Osteoblast (primary cell): Measurements from ENCODE around the gene GRIN2D. TPM values are rescaled to one million over a fixed set of nuclear protein-coding genes. Genes with fewer than 3 reads are reported as not detected.
A peak's percentile ranks its signal among the peaks of the same experiment; 100 is the strongest.

Source experiments
- DNase-seq: peaks from one replicate; pipeline ENCODE4 v3.0.0; 2011; ENCODE audit warnings: low spot score, mixed read lengths; ENCODE audit not compliant: insufficient read length; ENCODE audit errors: missing footprints
- H2AFZ ChIP-seq: 2 replicates; pipeline ENCODE4 v1.6.0; 2011; ENCODE audit warnings: mild to moderate bottlenecking, low read length
- H3K27ac ChIP-seq: 2 replicates; pipeline ENCODE4 v1.5.1; 2011; ENCODE audit warnings: mild to moderate bottlenecking, low read depth, low read length, moderate library complexity
- H3K27me3 ChIP-seq: 2 replicates; pipeline ENCODE4 v1.6.0; 2012; ENCODE audit warnings: mild to moderate bottlenecking, control low read depth, inconsistent platforms, low read length, moderate library complexity; ENCODE audit not compliant: insufficient read depth
- H3K36me3 ChIP-seq: 2 replicates; pipeline ENCODE4 v1.5.1; 2011; ENCODE audit warnings: mild to moderate bottlenecking, low read length, control low read depth, moderate library complexity; ENCODE audit not compliant: insufficient read depth
- H3K4me1 ChIP-seq: 2 replicates; pipeline ENCODE4 v1.5.1; 2011; ENCODE audit warnings: mild to moderate bottlenecking, low read length, control low read depth, moderate library complexity; ENCODE audit not compliant: insufficient read depth
- H3K4me2 ChIP-seq: 2 replicates; pipeline ENCODE4 v1.6.0; 2011; ENCODE audit warnings: mild to moderate bottlenecking, low read length; ENCODE audit not compliant: insufficient read depth
- H3K4me3 ChIP-seq: fragments of 200-600 bp; sonication (generic); 3 replicates; pipeline ENCODE4 v1.5.1; 2012; ENCODE audit warnings: mild to moderate bottlenecking, low read length, inconsistent platforms; ENCODE audit not compliant: insufficient read depth
- H3K79me2 ChIP-seq: 2 replicates; pipeline ENCODE4 v1.6.0; 2012; ENCODE audit warnings: mild to moderate bottlenecking, low read length, control low read depth, inconsistent platforms; ENCODE audit not compliant: insufficient read depth
- H3K9me3 ChIP-seq: 2 replicates; pipeline ENCODE4 v1.5.1; 2011; ENCODE audit warnings: low read depth, low read length, control low read depth
- H4K20me1 ChIP-seq: 2 replicates; pipeline ENCODE4 v1.6.0; 2012; ENCODE audit warnings: mild to moderate bottlenecking, low read length, control low read depth; ENCODE audit not compliant: insufficient read depth
- total RNA-seq: library from RNA; depleted of rRNA; stranded (reverse); fragments of >200 nt; gene quantifications from 2 replicates; pipeline ENCODE4 v1.2.3, GENCODE V29; 2012
- TF ChIP-seq, protein P1 (sequence below): IDR thresholded peaks from 2 replicates; pipeline ENCODE4 v1.5.1; 2011; ENCODE audit warnings: mild to moderate bottlenecking, low read depth, low read length, moderate library complexity; ENCODE audit errors: extremely low read depth

Gene GRIN2D
- total RNA-seq, 1 donor: under 0.01 TPM

DNA sequence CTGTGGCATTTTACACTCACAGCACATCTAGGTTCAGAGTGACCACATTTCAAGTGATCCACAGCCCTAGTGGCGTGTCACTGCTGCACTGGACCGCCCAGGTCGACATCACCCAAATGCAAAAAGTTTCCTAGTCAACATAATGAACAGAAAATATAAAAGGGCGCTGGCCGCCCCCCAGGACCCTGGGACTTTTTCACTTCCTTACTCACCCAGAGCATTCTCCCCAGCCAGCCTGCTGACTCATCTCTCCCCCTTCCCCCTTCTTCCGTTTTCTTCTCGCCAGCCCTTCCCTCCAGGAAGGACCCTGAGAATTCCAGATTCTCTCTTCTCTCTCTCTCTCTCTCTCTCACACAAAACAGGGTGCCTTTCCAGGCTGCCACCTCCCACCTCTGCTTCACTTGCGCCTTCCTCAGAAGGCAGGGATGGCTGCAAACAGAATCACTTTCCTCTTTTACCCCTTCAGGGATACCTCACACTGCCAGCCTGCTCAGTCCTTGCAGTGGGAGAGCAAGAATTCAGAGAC is 31.3 kb downstream of the GRIN2D start:
- DNase-seq: peak; percentile 95
- H3K36me3 ChIP-seq: no peaks in the 10 kb centered on the region
- H3K4me1 ChIP-seq: peaks cover 7% of the 10 kb centered on the region
- TF ChIP-seq, protein P1, sequence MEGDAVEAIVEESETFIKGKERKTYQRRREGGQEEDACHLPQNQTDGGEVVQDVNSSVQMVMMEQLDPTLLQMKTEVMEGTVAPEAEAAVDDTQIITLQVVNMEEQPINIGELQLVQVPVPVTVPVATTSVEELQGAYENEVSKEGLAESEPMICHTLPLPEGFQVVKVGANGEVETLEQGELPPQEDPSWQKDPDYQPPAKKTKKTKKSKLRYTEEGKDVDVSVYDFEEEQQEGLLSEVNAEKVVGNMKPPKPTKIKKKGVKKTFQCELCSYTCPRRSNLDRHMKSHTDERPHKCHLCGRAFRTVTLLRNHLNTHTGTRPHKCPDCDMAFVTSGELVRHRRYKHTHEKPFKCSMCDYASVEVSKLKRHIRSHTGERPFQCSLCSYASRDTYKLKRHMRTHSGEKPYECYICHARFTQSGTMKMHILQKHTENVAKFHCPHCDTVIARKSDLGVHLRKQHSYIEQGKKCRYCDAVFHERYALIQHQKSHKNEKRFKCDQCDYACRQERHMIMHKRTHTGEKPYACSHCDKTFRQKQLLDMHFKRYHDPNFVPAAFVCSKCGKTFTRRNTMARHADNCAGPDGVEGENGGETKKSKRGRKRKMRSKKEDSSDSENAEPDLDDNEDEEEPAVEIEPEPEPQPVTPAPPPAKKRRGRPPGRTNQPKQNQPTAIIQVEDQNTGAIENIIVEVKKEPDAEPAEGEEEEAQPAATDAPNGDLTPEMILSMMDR: no peak
- H3K27ac ChIP-seq: peak overlapping the region; percentile 65
- peak overlapping the region; percentile 41 for H3K4me3 ChIP-seq
- H3K9me3 ChIP-seq: no peaks in the 10 kb centered on the region
- no peaks in the 10 kb centered on the region for H4K20me1 ChIP-seq
- H3K4me2 ChIP-seq: peak overlapping the region; percentile 69
- H3K27me3 ChIP-seq: no peaks in the 10 kb centered on the region
- no peaks in the 10 kb centered on the region for H3K79me2 ChIP-seq
- peak overlapping the region; percentile 91 for H2AFZ ChIP-seq

DNA sequence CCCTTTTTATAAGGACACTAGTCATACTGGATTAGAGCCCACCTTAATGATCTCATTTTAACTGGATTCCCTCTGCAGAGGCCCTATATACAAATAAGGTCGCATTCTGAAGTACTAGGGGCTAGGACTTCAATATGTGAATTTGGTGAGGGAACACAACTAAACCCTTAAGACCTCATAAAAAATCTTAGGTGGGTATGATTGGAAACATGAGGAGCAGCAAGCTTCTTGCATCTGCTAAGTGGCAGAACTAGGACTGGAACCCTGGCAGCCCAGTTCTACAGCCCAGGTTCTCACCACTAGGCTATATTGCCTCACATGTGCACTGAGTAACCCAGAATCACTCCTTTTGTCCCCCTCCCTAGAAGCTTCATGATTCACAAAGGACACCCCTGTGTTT is 35.2 kb downstream of the GRIN2D start:
- no peak overlapping the region for H3K4me3 ChIP-seq
- no peaks in the 10 kb centered on the region for H3K27me3 ChIP-seq
- no peak for DNase-seq
- H3K4me1 ChIP-seq: peaks cover 7% of the 10 kb centered on the region
- TF ChIP-seq, protein P1: no peak
- H3K27ac ChIP-seq: no peak overlapping the region
- no peaks in the 10 kb centered on the region for H3K36me3 ChIP-seq
- H3K4me2 ChIP-seq: no peak overlapping the region
- H3K9me3 ChIP-seq: no peaks in the 10 kb centered on the region
- no peaks in the 10 kb centered on the region for H4K20me1 ChIP-seq
- H2AFZ ChIP-seq: no peak overlapping the region
- H3K79me2 ChIP-seq: no peaks in the 10 kb centered on the region

DNA sequence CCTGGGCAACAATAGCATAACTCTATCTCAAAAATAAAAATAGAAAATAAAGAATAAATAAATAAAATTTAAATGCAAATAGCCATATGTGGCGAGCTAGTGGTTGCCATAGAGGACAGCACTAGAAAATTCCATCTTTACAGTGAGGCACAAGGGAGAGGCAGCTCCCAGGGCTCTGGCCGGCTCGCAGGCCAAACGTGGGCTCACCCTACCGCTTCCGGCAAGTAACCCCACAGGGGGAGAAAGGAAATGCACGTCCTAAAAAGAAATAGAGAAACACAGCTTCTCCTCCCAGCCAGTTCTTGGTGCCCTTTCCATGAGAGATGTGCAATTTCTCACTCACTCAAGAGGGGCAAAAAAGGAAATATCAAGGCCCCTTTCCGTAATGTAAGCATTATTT is 39.9 kb downstream of the GRIN2D start:
- TF ChIP-seq, protein P1: no peak
- H3K79me2 ChIP-seq: no peaks in the 10 kb centered on the region
- H3K36me3 ChIP-seq: no peaks in the 10 kb centered on the region
- H3K4me2 ChIP-seq: no peak overlapping the region
- no peak overlapping the region for H2AFZ ChIP-seq
- no peak overlapping the region for H3K4me3 ChIP-seq
- DNase-seq: peak; percentile 41
- H3K27me3 ChIP-seq: no peaks in the 10 kb centered on the region
- H3K4me1 ChIP-seq: no peaks in the 10 kb centered on the region
- no peak overlapping the region for H3K27ac ChIP-seq
- H4K20me1 ChIP-seq: no peaks in the 10 kb centered on the region
- no peaks in the 10 kb centered on the region for H3K9me3 ChIP-seq

DNA sequence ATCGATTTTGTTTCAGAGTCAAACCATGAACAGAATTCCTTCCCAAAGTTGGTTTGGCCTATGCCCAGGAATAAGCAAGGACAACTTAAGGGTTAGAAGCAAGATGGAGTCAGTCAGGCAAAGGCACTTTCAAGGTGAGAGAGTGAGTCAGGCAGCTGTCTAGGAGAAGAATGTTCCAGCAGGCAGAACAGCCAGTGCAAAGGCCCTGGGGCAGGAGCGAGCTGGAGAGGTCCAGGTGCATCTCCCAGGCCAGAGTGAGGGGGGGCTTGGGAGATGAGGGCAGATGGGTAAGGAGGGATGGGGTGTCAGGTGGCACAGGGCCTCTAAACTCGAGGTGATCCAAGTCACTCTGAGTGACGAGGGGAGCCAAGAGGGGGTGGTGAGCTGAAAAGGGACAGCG is 43.1 kb downstream of the GRIN2D start:
- H2AFZ ChIP-seq: no peak overlapping the region
- no peak overlapping the region for H3K4me3 ChIP-seq
- no peaks in the 10 kb centered on the region for H3K9me3 ChIP-seq
- DNase-seq: no peak
- H3K4me2 ChIP-seq: no peak overlapping the region
- H3K4me1 ChIP-seq: no peaks in the 10 kb centered on the region
- no peak overlapping the region for H3K27ac ChIP-seq
- H4K20me1 ChIP-seq: no peaks in the 10 kb centered on the region
- TF ChIP-seq, protein P1: no peak
- no peaks in the 10 kb centered on the region for H3K36me3 ChIP-seq
- no peaks in the 10 kb centered on the region for H3K79me2 ChIP-seq
- H3K27me3 ChIP-seq: no peaks in the 10 kb centered on the region
